Right lobe of liver (tissue), 6 donors: ENCODE data around the gene ZNF513. TPM values are rescaled to one million over a fixed set of nuclear protein-coding genes. Genes with fewer than 3 reads are reported as not detected.

ENCODE experiments used
- ATAC-seq, 4 donors: fragments of 200-7000 bp; cut with Tn5 transposase; one replicate each; pipeline ENCODE4 v1.9.1; 2020; ENCODE audit warnings: mild to moderate bottlenecking in 4 of 4, moderate library complexity in 4 of 4
- DNase-seq, 3 donors: peaks; one replicate each; pipeline ENCODE4 v3.0.0-alpha.2; 2020
- H3K27ac ChIP-seq, 3 donors: fragments of 200-600 bp; one replicate each; pipeline ENCODE4 v1.8.0; 2022
- H3K27me3 ChIP-seq, 2 donors: fragments of 200-600 bp; one replicate each; pipeline ENCODE4 v1.8.0; 2022
- H3K36me3 ChIP-seq, 4 donors: fragments of 200-600 bp; sonication (generic) in 1 of 4; one replicate each; pipeline versions ENCODE4 v1.5.1 to v1.8.0; 2017 to 2022; ENCODE audit warnings: control low read depth in 1 of 4
- H3K4me1 ChIP-seq, 4 donors: fragments of 200-600 bp; sonication (generic) in 1 of 4; one replicate each; pipeline versions ENCODE4 v1.5.1 to v1.8.0; 2017 to 2022; ENCODE audit warnings: control low read depth in 1 of 4
- H3K4me3 ChIP-seq, 3 donors: fragments of 200-600 bp; one replicate each; pipeline ENCODE4 v1.8.0; 2022
- H3K9me3 ChIP-seq, 4 donors: fragments of 200-600 bp; sonication (generic) in 1 of 4; one replicate each; pipeline versions ENCODE4 v1.5.1 to v1.8.0; 2017 to 2022; ENCODE audit warnings: control low read depth in 1 of 4
- CTCF ChIP-seq, 4 donors: fragments of 200-600 bp in 3 of 4; fragments of 450-650 bp in 1 of 4; IDR thresholded peaks; one replicate each; pipeline versions ENCODE4 v1.5.1 to v1.8.0; 2016 to 2022; ENCODE audit warnings: antibody characterized with exemption in 4 of 4, mild to moderate bottlenecking in 2 of 4
- POLR2A ChIP-seq: fragments of 450-650 bp; IDR thresholded peaks from one replicate; pipeline ENCODE4 v1.6.1; 2017; ENCODE audit warnings: antibody characterized with exemption, mild to moderate bottlenecking
- whole genome bisulfite sequencing: methylation state at CpG from one replicate; pipeline ENCODE4 v1.1.6; 2018; ENCODE audit warnings: low coverage, low lambda C conversion rate; ENCODE audit not compliant: insufficient coverage; ENCODE audit errors: missing lambda C conversion rate; 5-methylcytosine and 5-hydroxymethylcytosine counted together
- intact Hi-C, 2 donors: fragments of 100-400 bp; cut with DNase I; formaldehyde crosslinking; loops; one replicate each; pipeline versions ENCODE4 v1.11.2 to v1.14.1; 2022
- total RNA-seq, 6 experiments: library from RNA; depleted of rRNA in 2 of 6; stranded (reverse); fragments of >200 nt in 2 of 6; fragmentation: NEBNext Ultra II Directional in 3 of 6; extraction: Animal tissue kit (Norgen Biotek cat#: 25700) in 3 of 6; gene quantifications; one replicate each; pipeline versions ENCODE4 v1.1.0 to v1.2.4, GENCODE V29; 2016 to 2023
- donor health status: DM: no; HTN: yes; CAD: no.
- donor health status: DM: no; HTN: no; CAD: no.
- donor health status: DM: no; HTN: no; CAD: no.
- donor health status: DM: no; HTN: yes; CAD: no.
- donor health status: DM: no; HTN: yes; CAD: no.

ZNF513 gene
- total RNA-seq, 6 experiments from 2014 or later, result 6.0 to 14.7 (median 9.8) TPM

DNA sequence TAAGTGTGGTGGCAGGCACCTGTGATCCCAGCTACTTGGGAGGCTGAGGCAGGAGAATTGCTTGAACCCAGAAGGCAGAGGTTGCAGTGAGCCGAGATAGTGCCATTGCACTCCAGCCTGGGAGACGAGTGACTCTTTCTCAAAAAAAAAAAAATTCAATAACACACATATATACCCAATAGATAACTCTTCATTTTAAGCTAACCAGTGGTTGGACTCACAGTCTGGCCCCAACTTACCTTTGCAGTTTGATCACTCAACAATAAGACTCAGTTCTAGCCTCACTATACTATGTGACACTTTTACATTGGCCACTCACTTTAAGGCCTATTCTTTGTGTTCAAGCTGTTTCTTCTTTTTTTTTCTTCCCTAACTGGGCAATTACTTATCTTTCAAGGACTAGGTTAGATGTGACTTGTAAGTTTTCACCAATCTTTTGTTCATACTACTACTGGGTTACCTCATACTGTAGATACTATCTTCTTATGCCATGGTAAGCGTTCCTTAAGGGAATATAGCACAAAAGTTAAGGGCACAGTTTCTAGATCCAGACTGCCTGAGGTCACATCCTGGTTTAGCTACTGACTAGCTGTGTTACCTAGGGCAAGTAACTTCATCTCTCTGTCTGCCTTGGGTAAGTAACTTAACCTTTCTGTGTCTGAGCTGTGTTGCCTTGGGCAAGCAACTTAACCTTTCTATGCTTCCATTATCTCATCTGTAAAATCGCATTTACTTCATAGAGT lies 17.7 kb downstream of the ZNF513 start:
- peaks cover 0 to 6% (median 0%) of the 10 kb centered on the region in 4 donors for H3K4me1 ChIP-seq
- no peak overlapping the region for H3K4me3 ChIP-seq
- DNase-seq, result no peak
- no peaks in the 10 kb centered on the region for H3K9me3 ChIP-seq
- intact Hi-C loops, result loop anchor here in 1 of 2 donors (10.0 kb wide), 1 partner anchor 48 kb away; no protein-coding TSS in a partner anchor
- 88% methylated on average over 4 of the region's 4 CpGs for WGBS
- H3K27me3 ChIP-seq, result no peaks in the 10 kb centered on the region
- H3K36me3 ChIP-seq, result peaks cover 0 to 40% (median 21%) of the 10 kb centered on the region in 4 donors
- no peak for TF ChIP-seq CTCF (IDR thresholded peaks at IDR 0.05)
- TF ChIP-seq POLR2A, result no peak
- ATAC-seq, result no peak
- no peak overlapping the region for H3K27ac ChIP-seq

- peaks cover 0 to 36% (median 3%) of the 10 kb centered on the region in 4 donors for H3K4me1 ChIP-seq
These were observed 24.0 kb downstream of the ZNF513 start, which contains the start of gene GTF3C2 for GRCh38 chr2:27356382-27357181. Gene GTF3C2 (minus strand): TSS chr2:27356764. CDS start chr2:27343554, 13,210 bp downstream.

GRCh38 chr2:27356056-27356381 lies 24.5 kb downstream of the ZNF513 start:
- intact Hi-C loops, result loop anchor here in 1 of 2 donors (2.0 kb wide), 1 partner anchor 15 kb away; the partner anchor contains the start of genes EIF2B4 and SNX17
- Histone ChIP-seq H3K36me3 (no peaks in the 10 kb centered on the region), H3K27ac (peak overlapping the region; percentile 75 to 88 (median 79)), H3K27me3 (no peaks in the 10 kb centered on the region), H3K4me1 (peaks cover 0 to 36% (median 3%) of the 10 kb centered on the region in 4 donors), H3K4me3 (peak overlapping the region; percentile 91 to 96 (median 93)), H3K9me3 (no peaks in the 10 kb centered on the region)
- peak; percentile 38 to 56 (median 52) for ATAC-seq
- 0% methylated on average over 11 of the region's 12 CpGs for WGBS
- peak; percentile 66 to 75 (median 71) for DNase-seq
- TF ChIP-seq POLR2A, result no peak
- no peak for TF ChIP-seq CTCF (IDR thresholded peaks at IDR 0.05)

More at GRCh38 chr2:27356382-27357181, 24.0 kb downstream of the ZNF513 start, which contains the start of gene GTF3C2:
- ATAC-seq (peak; percentile 92 to 97 (median 94)), DNase-seq (peak; percentile 93 to 95 (median 95))
- TF ChIP-seq POLR2A, result no peak
- peak in 1 of 4 donors; percentile 9 for TF ChIP-seq CTCF (IDR thresholded peaks at IDR 0.05)
- 0% methylated on average over 40 of the region's 67 CpGs for WGBS
- Histone ChIP-seq H3K36me3 (no peaks in the 10 kb centered on the region), H3K27ac (peak within 1 kb of the TSS; percentile 75 to 88 (median 79)), H3K4me3 (peak within 1 kb of the TSS; percentile 91 to 96 (median 93)), H3K27me3 (no peaks in the 10 kb centered on the region), H3K9me3 (no peaks in the 10 kb centered on the region)
- intact Hi-C loops, result loop anchor here in 1 of 2 donors (2.0 kb wide), 1 partner anchor 14 kb away; the partner anchor contains the start of genes EIF2B4 and SNX17

DNA sequence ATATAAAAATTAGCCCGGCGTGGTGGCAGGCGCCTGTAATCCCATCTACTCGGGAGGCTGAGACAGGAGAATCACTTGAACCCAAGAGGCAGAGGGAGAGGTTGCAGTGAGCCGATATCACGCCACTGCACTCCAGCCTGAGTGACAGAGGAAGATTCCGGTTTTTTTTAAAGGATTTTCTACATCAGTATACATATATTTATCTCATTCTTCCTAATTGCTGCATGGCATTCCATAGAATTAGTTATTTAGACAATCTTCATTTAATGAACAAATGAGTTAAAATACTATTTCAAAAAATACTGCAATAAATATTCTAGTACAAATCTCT lies 26.0 kb downstream of the ZNF513 start:
- DNase-seq, result no peak
- intact Hi-C loops, result no loop called here
- no peak for ATAC-seq
- Histone ChIP-seq H3K4me1 (peaks cover 0 to 36% (median 3%) of the 10 kb centered on the region in 4 donors), H3K9me3 (no peaks in the 10 kb centered on the region), H3K36me3 (peaks cover 0 to 5% (median 0%) of the 10 kb centered on the region in 4 donors), H3K27ac (no peak overlapping the region), H3K4me3 (no peak overlapping the region), H3K27me3 (no peaks in the 10 kb centered on the region)
- 92% methylated on average over 2 of the region's 7 CpGs for WGBS
- TF ChIP-seq CTCF (IDR thresholded peaks at IDR 0.05), result no peak
- TF ChIP-seq POLR2A, result no peak
